ENCODE results near the gene OPN4.

OPN4 gene

DNA sequence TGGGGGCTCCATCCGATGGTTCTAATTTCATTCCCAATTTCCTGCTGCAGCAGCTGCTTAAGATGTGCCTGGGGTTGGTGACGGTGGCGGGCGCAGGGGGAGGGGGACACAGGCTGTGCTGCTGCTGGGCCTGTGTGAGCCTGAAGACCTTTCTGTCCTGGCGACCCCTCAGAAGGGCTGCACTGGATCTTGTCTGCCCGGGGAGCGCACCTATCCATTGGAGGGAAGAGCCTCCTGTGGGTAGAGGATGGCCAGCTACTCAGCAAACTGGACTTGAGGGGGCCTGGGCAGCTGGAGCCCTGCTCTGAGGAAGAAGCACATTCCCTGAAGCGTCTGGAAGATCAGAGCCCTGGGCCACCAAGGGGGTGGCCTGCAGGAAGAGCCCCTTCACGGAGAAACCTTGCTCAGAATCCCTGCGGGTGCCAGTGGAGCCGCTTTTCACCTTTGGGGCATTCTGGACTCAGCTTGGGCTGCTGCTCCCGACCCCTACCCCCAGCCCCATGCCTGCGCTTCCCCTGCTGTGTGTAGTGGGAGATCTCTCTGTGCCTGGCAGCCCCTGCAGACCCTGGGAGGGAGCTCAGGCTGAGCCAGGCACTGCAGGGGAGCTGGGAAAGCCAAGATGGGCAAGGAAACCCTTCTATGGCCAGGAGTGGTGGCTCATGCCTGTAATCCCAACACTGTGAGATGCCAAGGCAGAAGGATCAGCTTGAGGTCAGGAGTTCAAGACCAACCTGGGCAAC is 31.7 kb downstream of the OPN4 start:
- no peak overlapping the region for H3K27ac ChIP-seq (replicated peaks)
- H3K4me3 ChIP-seq (replicated peaks; ENCODE audit: insufficient read depth, low read length) = no peak overlapping the region
- no peak for TF ChIP-seq POLR2AphosphoS5 (IDR thresholded peaks at IDR 0.05; ENCODE audit: low read depth)
- no peak for TF ChIP-seq REST (IDR thresholded peaks at IDR 0.05; ENCODE audit: insufficient replicate concordance, low read depth)
- DNase-seq (ENCODE audit: low read depth in 1 of 2, low spot score in 1 of 2) = no peak
- no peaks in the 10 kb centered on the region for H3K27me3 ChIP-seq (ENCODE audit: insufficient read depth, poor library complexity, severe bottlenecking)

GRCh38 chr10:86686972-86687371 is 32.6 kb downstream of the OPN4 start:
- TF ChIP-seq POLR2AphosphoS5 (IDR thresholded peaks at IDR 0.05; ENCODE audit: low read depth) (no peak), REST (IDR thresholded peaks at IDR 0.05; ENCODE audit: insufficient replicate concordance, low read depth) (no peak), CTCF (IDR thresholded peaks at IDR 0.05; ENCODE audit: insufficient read depth, low read length) (no peak), GABPA (IDR thresholded peaks at IDR 0.05; ENCODE audit: low read depth) (no peak)
- DNase-seq (ENCODE audit: low read depth in 1 of 2, low spot score in 1 of 2) = no peak
- no peaks in the 10 kb centered on the region for H3K27me3 ChIP-seq (ENCODE audit: insufficient read depth, poor library complexity, severe bottlenecking)

DNA sequence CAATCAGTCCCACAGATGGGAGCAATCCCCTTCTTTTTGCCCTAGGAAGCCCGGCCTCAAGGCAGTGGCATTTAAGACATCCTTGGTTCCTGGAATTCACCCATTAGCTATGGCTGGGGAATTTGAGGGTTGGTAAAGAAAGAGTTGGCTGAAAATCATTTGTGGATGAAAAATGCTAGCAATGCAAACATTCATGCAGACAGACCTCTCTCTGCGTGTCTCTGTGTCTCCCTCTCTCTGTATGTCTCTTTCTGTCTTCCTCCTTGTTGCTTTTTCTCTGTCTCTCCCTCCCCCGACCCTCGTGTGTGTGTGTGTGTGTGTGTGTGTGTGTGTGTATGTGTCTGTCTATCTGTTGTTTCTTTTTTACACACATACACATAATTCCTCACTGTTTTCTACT is 33.4 kb downstream of the OPN4 start:
- H3K27ac ChIP-seq (replicated peaks) = no peak overlapping the region
- DNase-seq (ENCODE audit: low read depth in 1 of 2, low spot score in 1 of 2) = no peak

More at GRCh38 chr10:86686972-86687371, 32.6 kb downstream of the OPN4 start:
- no peak overlapping the region for H3K27ac ChIP-seq (replicated peaks)
- no peak overlapping the region for H3K4me3 ChIP-seq (replicated peaks; ENCODE audit: insufficient read depth, low read length)

More for the DNA sequence above, 33.4 kb downstream of the OPN4 start:
- H3K27me3 ChIP-seq (ENCODE audit: insufficient read depth, poor library complexity, severe bottlenecking) = no peaks in the 10 kb centered on the region
- H3K4me3 ChIP-seq (replicated peaks; ENCODE audit: insufficient read depth, low read length) = no peak overlapping the region
- TF ChIP-seq CTCF (IDR thresholded peaks at IDR 0.05; ENCODE audit: insufficient read depth, low read length) = no peak
- no peak for TF ChIP-seq SPI1 (IDR thresholded peaks at IDR 0.05; ENCODE audit: borderline replicate concordance, low read depth)
- no peak for TF ChIP-seq REST (IDR thresholded peaks at IDR 0.05; ENCODE audit: insufficient replicate concordance, low read depth)
- no peak for TF ChIP-seq GABPA (IDR thresholded peaks at IDR 0.05; ENCODE audit: low read depth)
- TF ChIP-seq POLR2AphosphoS5 (IDR thresholded peaks at IDR 0.05; ENCODE audit: low read depth) = no peak

Data from HL-60 (cell line).